ENCODE results near the gene ICA1. TPM values are rescaled to one million over a fixed set of nuclear protein-coding genes. Genes with fewer than 3 reads are reported as not detected.

The ICA1 gene
- total RNA-seq, 1 experiment from 2014 or later, result 28.8 TPM

- DNase-seq, result no peak
- H2BK120ac ChIP-seq (ENCODE audit: low read depth, low read length, poor library complexity, severe bottlenecking), result no peak overlapping the region
- H3K4me1 Mint-ChIP-seq, result peaks cover 21 to 23% of the 10 kb centered on the region in 2 experiments
- no peak overlapping the region for H2BK5ac ChIP-seq (ENCODE audit: insufficient read length, low read length)
- no peak overlapping the region for H2AFZ ChIP-seq (ENCODE audit: low read length)
- no peak overlapping the region for H3K4ac ChIP-seq (ENCODE audit: low read depth, low read length)
- H3K27me3 Mint-ChIP-seq (ENCODE audit: low read depth), result no peaks in the 10 kb centered on the region; the same call in 1 of the 2 replicates
- peaks cover 0 to 6% (median 0%) of the 10 kb centered on the region in 3 experiments; a peak in 1 of 7 replicates for H3K36me3 Mint-ChIP-seq (ENCODE audit: insufficient read depth in 1 of 3, low read depth in 3 of 3)
- no peaks in the 10 kb centered on the region for H3K79me1 ChIP-seq (ENCODE audit: insufficient read depth, low read depth, low read length, poor library complexity, severe bottlenecking)
- H4K5ac ChIP-seq (ENCODE audit: insufficient read length, low read depth, low read length), result no peak overlapping the region
- H2BK15ac ChIP-seq (ENCODE audit: low read depth, low read length), result no peak overlapping the region
- WGBS (ENCODE audit: extremely low coverage, insufficient read length, low lambda C conversion rate), result no CpG with 5 or more reads among the region's 7 CpGs
- no peak overlapping the region for H3K9ac ChIP-seq (ENCODE audit: extremely low read depth, insufficient read length, low read length)
- no peak overlapping the region for H3K27ac Mint-ChIP-seq
- TF ChIP-seq, protein P1, sequence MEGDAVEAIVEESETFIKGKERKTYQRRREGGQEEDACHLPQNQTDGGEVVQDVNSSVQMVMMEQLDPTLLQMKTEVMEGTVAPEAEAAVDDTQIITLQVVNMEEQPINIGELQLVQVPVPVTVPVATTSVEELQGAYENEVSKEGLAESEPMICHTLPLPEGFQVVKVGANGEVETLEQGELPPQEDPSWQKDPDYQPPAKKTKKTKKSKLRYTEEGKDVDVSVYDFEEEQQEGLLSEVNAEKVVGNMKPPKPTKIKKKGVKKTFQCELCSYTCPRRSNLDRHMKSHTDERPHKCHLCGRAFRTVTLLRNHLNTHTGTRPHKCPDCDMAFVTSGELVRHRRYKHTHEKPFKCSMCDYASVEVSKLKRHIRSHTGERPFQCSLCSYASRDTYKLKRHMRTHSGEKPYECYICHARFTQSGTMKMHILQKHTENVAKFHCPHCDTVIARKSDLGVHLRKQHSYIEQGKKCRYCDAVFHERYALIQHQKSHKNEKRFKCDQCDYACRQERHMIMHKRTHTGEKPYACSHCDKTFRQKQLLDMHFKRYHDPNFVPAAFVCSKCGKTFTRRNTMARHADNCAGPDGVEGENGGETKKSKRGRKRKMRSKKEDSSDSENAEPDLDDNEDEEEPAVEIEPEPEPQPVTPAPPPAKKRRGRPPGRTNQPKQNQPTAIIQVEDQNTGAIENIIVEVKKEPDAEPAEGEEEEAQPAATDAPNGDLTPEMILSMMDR (conservative IDR thresholded peaks at IDR 0.05), result no peak
- no peak overlapping the region for H3K23ac ChIP-seq (ENCODE audit: insufficient read length, low read depth, low read length)
- H4K8ac ChIP-seq (replicated peaks; ENCODE audit: insufficient read length, low read depth, low read length), result no peak overlapping the region
- H4K91ac ChIP-seq (ENCODE audit: insufficient read length, low read depth, low read length), result no peak overlapping the region
- no peaks in the 10 kb centered on the region for H3K9me3 ChIP-seq (ENCODE audit: control insufficient read depth, low read depth, low read length)
- no peak overlapping the region for H2AK5ac ChIP-seq (ENCODE audit: insufficient read length, low read length)
- H3K27ac ChIP-seq (ENCODE audit: insufficient read length, low read depth, low read length), result no peak overlapping the region
- no peak overlapping the region for H2BK12ac ChIP-seq (ENCODE audit: insufficient read length, low read depth, low read length)
- no peak overlapping the region for H3T11ph ChIP-seq (ENCODE audit: low read length)
- H3K27me3 ChIP-seq (ENCODE audit: insufficient read depth, low read length), result no peaks in the 10 kb centered on the region
- no peaks in the 10 kb centered on the region for H3K9me3 Mint-ChIP-seq
- no peak overlapping the region for H3K14ac ChIP-seq (ENCODE audit: insufficient read depth, low read length)
- no peak overlapping the region for H2BK20ac ChIP-seq (ENCODE audit: low read depth, low read length, poor library complexity, severe bottlenecking)
- peak overlapping the region; percentile 74 to 80 for H3K4me3 Mint-ChIP-seq
- 0 out of 2 replicates have a peak, but pooled peaks cover 3% of the 10 kb centered on the region for H3K4me1 ChIP-seq (ENCODE audit: insufficient read depth, low read length)
- no peak overlapping the region for H3K56ac ChIP-seq (ENCODE audit: insufficient read length, low read depth, low read length)
- peaks cover 5% of the 10 kb centered on the region for H3K23me2 ChIP-seq (ENCODE audit: insufficient read length, low read depth, low read length, poor library complexity, severe bottlenecking)
- H3K4me2 ChIP-seq (ENCODE audit: insufficient read depth, insufficient read length, low read length), result peak overlapping the region; percentile 63
- H3K18ac ChIP-seq (ENCODE audit: insufficient read length, low read depth, low read length), result no peak overlapping the region
- no peaks in the 10 kb centered on the region for H4K20me1 ChIP-seq (ENCODE audit: control insufficient read depth, insufficient read depth, insufficient read length)
- H3K79me2 ChIP-seq (ENCODE audit: insufficient read depth, low read length), result no peaks in the 10 kb centered on the region
These were observed 1.1 kb upstream of the ICA1 start for GRCh38 chr7:8263048-8263447.

Measured in H9 (cell line).